COLO668 (cell line): ENCODE data around the gene OTUD1.

Source experiments
- DNase-seq: peaks from one replicate; lab custom pipeline; 2025; ENCODE audit not compliant: unreplicated experiment; lab: John Stamatoyannopoulos, UW

The OTUD1 gene

GRCh38 chr10:23419655-23420329 lies 19.1 kb upstream of the OTUD1 start:
- DNase-seq, result no peak

GRCh38 chr10:23421397-23421796 lies 17.5 kb upstream of the OTUD1 start:
- DNase-seq, result no peak

- DNase-seq, result no peak
Observed at GRCh38 chr10:23422003-23422411, 16.9 kb upstream of the OTUD1 start.

DNA sequence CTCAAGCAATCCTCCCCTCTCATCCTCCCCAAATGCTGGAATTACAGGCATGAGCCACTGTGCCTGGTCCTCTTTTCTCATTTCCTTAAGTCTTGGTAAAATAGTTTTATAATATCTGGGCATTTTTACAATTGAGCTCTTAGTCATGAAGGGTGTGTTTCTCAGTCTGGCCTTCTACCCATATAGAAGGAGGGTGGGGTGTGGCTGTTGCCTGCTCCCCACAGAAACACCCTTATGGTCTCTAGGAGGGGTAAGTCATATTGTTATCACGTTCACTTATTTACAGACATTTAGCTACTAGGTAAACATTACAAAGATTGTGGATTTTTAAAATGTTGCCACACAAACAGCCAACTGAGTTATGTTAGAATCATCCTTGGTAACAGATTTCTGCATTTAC lies 6.7 kb upstream of the OTUD1 start:
- no peak for DNase-seq

DNA sequence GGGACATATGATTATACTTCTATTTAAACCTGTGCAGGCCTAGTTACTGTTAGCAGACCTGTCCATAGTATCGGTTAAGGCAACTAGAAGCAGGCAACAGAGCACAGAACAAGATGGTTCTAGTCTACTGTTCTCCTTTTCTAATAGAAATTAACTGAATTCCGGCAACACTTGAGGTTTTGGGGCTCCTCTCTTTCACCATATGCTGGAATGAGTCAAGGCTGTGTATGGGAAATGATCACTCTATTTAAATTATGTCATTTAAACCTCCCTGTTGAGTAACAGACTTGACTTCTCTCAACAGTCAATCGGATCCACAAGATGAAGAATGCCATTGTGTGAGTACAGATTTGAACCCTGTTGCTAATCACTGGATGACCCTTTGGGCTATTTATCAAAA lies 6.2 kb upstream of the OTUD1 start:
- DNase-seq, result no peak

- no peak for DNase-seq
Observed at GRCh38 chr10:23433701-23434100, 5.2 kb upstream of the OTUD1 start.

GRCh38 chr10:23435378-23435777 lies 3.5 kb upstream of the OTUD1 start:
- DNase-seq, result no peak

- DNase-seq, result no peak
Observed at GRCh38 chr10:23436983-23437382, 1.9 kb upstream of the OTUD1 start.

DNA sequence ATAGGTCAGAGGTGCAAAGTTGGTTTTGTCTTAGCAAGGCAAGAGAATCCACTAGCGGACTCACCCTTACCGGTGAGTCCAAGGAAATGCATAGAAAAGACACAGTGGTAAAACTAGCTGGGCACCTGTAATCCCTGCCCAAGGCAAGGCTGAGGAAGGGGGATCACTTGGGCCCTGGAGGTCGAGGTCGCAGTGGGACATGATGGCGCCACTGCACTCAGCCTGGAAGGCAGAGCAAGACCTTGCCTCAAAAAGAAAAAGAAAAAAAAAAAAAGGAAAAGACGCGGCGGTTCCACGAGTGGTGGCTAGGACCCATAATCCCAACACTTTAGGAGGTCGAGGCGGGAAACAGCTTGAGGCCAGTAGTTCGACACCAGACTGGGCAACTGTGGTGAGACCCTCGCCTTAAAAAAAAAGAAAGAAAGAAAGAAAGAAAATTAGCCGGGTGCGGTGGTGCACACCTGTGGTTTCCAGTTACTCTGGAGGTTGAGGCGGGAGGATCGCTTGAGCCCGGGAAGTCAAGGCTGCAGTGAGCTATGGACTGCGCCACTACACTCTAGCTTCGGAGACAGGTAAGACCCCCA lies 820 bp upstream of the OTUD1 start:
- DNase-seq, result no peak

DNA sequence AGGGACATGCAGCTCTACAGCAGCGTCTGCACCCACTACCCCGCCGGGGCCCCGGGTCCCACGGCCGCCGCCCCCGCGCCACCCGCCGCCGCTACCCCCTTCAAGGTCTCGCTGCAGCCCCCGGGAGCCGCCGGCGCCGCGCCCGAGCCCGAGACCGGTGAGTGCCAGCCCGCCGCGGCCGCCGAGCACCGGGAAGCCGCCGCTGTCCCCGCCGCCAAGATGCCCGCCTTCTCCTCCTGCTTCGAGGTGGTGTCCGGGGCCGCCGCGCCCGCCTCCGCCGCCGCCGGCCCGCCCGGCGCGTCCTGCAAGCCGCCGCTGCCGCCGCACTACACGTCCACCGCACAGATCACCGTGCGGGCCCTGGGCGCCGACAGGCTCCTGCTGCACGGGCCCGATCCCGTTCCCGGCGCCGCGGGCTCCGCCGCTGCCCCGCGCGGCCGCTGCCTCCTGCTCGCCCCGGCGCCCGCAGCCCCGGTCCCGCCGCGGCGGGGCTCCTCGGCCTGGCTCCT lies 631 bp downstream of the OTUD1 start:
- peak; percentile 36 for DNase-seq

- DNase-seq, result peak; percentile 28
Observed at GRCh38 chr10:23439961-23440889, 1.4 kb downstream of the OTUD1 start.

- DNase-seq, result no peak
Observed at GRCh38 chr10:23441251-23441650, 2.4 kb downstream of the OTUD1 start.

DNA sequence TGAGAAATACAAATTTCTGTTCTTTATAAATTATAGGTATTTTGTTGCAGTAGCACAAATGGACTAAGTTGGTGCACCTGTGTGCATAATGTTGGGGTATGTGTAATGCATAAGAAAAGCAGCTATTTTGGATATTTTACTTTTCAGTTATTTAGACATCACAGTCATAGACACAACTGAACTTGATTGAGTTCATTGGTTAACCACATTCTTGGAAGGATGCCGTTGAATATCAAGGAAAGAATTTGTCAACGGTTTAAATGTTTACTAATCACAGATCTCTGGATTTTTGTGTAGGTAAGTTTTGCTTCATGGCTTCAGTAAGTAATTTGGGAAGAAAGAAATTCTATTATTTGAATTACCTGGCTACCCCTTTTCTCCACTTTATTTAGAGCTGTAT lies 4.1 kb downstream of the OTUD1 start:
- DNase-seq, result no peak

GRCh38 chr10:23445591-23445990 lies 6.7 kb downstream of the OTUD1 start:
- DNase-seq, result no peak

GRCh38 chr10:23448323-23448722 lies 9.4 kb downstream of the OTUD1 start:
- DNase-seq, result no peak

- no peak for DNase-seq
Observed at GRCh38 chr10:23448802-23449570, 10.1 kb downstream of the OTUD1 start.

DNA sequence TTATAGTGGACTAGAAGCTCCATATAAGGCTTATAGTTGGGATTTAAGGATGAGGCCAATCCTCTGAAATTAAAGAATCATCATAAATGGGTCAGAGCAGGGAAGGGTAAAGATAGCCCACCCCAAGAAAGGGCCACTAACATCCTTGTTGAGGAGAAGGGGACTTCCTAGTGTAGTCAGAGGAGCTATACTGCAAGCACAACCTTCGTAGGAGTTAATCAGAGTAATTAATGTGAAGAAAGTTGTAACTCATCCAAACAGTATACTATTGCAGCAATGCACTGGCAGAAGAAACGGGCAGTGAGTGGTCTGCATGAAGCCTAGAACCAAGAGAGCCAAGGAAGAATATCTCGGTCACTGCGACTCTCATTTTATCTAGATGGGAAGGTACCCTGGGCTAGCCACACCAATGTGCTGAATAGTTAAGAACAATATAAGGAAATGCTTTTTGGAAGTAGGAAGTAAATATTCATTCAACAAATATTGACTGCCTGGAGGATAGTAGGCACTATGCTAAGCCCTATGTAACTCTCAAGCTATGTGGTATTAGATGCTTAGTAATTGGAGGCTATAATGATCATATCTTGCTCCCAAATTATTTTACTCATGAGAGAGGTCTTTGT lies 13.3 kb downstream of the OTUD1 start:
- DNase-seq, result no peak

- no peak for DNase-seq
Observed at GRCh38 chr10:23453465-23453864, 14.6 kb downstream of the OTUD1 start.

GRCh38 chr10:23457632-23458417 lies 18.9 kb downstream of the OTUD1 start:
- no peak for DNase-seq
